ENCODE measurements around the gene NFAM1.
A peak's percentile ranks its signal among the peaks of the same experiment; 100 is the strongest.

NFAM1 gene, protein sequence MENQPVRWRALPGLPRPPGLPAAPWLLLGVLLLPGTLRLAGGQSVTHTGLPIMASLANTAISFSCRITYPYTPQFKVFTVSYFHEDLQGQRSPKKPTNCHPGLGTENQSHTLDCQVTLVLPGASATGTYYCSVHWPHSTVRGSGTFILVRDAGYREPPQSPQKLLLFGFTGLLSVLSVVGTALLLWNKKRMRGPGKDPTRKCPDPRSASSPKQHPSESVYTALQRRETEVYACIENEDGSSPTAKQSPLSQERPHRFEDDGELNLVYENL

DNA sequence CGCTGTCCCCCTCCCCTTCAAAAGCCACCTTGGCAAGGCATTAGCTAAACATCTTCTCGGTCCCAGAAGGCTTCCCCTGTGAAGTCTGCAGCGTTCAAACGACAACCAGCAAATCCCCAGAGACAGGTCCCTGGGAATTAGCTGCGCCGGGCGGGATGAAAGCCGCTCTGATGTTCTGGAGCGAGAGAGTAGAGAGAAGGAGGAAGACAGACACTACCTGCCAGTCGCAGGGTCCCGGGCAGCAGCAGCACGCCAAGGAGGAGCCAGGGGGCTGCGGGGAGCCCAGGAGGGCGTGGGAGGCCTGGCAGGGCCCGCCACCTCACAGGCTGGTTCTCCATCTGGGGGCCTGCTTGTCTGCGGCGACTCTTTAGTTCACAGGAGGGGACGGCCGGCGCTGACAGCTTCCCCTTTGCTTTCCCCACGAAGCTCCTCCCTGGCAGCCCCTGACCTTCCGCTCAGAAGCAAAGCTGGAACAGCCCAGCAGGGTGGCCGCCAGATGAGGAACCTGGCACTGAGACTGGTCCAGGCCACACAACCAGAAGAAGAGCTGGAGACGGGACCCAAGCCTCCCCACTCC is at the start of gene NFAM1:
TSS of gene NFAM1 (minus strand) at position 384 of the 577 bp plus-strand sequence. CDS start at position 338, 46 bp downstream.
- Histone ChIP-seq H3K27me3 (ENCODE audit: insufficient read depth, low read depth) (no peaks in the 10 kb centered on the region; the same call in 1 of the 2 replicates), H2AFZ (ENCODE audit: low read depth) (no peak within 1 kb of the TSS), H3K79me2 (ENCODE audit: insufficient read depth, low read depth) (no peaks in the 10 kb centered on the region), H4K20me1 (ENCODE audit: insufficient read depth) (no peaks in the 10 kb centered on the region), H3K27ac (no peak within 1 kb of the TSS), H3K9ac (no peak within 1 kb of the TSS), H3K36me3 (ENCODE audit: insufficient read depth) (no peaks in the 10 kb centered on the region), H3K4me2 (no peak within 1 kb of the TSS), H3K4me1 (ENCODE audit: low read depth, poor library complexity, severe bottlenecking) (peaks cover 3% of the 10 kb centered on the region), H3K4me3 (IDR thresholded peaks at IDR 0.05; ENCODE audit: insufficient read depth, low read depth, low read length) (no peak within 1 kb of the TSS)
- TF ChIP-seq, protein P1, sequence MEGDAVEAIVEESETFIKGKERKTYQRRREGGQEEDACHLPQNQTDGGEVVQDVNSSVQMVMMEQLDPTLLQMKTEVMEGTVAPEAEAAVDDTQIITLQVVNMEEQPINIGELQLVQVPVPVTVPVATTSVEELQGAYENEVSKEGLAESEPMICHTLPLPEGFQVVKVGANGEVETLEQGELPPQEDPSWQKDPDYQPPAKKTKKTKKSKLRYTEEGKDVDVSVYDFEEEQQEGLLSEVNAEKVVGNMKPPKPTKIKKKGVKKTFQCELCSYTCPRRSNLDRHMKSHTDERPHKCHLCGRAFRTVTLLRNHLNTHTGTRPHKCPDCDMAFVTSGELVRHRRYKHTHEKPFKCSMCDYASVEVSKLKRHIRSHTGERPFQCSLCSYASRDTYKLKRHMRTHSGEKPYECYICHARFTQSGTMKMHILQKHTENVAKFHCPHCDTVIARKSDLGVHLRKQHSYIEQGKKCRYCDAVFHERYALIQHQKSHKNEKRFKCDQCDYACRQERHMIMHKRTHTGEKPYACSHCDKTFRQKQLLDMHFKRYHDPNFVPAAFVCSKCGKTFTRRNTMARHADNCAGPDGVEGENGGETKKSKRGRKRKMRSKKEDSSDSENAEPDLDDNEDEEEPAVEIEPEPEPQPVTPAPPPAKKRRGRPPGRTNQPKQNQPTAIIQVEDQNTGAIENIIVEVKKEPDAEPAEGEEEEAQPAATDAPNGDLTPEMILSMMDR (conservative IDR thresholded peaks at IDR 0.05; ENCODE audit: low read depth, low read length), result no peak

DNA sequence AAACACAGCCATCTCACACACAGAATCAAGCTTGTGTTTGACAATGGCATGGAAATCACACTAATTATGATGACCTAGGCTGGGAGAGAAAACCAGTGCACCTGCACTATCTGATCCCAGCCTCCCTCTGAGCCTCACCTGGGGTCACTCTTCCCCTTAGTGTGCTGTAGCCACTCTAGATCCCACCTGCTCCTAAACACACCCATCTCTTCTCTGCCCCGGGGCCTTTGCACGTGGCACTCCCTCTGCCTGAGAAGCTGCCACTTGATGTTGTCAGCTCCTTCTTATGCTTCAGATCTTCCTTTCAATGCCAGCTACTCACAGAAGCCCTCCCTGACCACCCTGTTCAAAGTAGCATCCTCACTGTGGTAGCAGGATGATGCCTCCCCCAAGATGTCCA is 42.9 kb upstream of the NFAM1 start:
- no peak overlapping the region for H2AFZ ChIP-seq (ENCODE audit: low read depth)
- no peak overlapping the region for H3K4me2 ChIP-seq
- H3K79me2 ChIP-seq (ENCODE audit: insufficient read depth, low read depth), result no peaks in the 10 kb centered on the region
- TF ChIP-seq, protein P1 (conservative IDR thresholded peaks at IDR 0.05; ENCODE audit: low read depth, low read length), result no peak
- H3K27ac ChIP-seq, result no peak overlapping the region
- no peak overlapping the region for H3K9ac ChIP-seq
- no peak overlapping the region for H3K4me3 ChIP-seq (IDR thresholded peaks at IDR 0.05; ENCODE audit: insufficient read depth, low read depth, low read length)
- H4K20me1 ChIP-seq (ENCODE audit: insufficient read depth), result no peaks in the 10 kb centered on the region
- no peaks in the 10 kb centered on the region for H3K36me3 ChIP-seq (ENCODE audit: insufficient read depth)
- peaks cover 6% of the 10 kb centered on the region for H3K4me1 ChIP-seq (ENCODE audit: low read depth, poor library complexity, severe bottlenecking)
- no peaks in the 10 kb centered on the region for H3K27me3 ChIP-seq (ENCODE audit: insufficient read depth, low read depth)

DNA sequence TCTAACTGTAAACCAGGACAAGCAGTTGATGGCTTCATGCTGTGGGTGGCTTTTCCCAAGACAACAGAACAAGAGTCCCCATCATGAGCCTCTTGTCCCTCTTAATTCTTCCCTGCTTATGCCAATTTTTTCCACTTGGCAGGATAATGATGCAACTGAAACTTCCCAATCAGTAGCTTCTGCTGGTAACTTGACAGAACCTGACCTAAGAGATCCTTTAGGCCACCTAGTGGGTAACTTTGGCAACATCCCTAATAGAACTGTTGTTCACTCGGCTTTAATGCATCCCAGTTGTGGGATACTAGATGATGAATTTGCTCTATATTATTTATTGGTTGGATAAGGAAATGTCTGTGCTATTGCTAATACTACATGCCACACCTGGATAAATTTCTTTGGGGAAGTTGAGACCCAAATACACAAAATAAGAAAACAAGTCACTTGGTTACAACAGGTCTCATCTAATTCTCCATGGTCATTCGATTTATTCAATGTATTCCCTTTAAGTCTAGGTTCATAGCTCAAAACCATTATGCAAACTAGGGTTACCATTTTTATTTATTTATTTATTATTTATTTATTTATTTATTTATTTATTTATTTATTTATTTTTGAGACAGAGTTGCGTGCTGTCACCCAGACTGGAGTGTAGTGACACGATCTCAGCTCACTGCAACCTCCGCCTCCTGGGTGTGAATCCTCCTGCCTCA is 41.4 kb upstream of the NFAM1 start:
- no peaks in the 10 kb centered on the region for H4K20me1 ChIP-seq (ENCODE audit: insufficient read depth)
- H2AFZ ChIP-seq (ENCODE audit: low read depth), result no peak overlapping the region
- no peaks in the 10 kb centered on the region for H3K27me3 ChIP-seq (ENCODE audit: insufficient read depth, low read depth)
- no peaks in the 10 kb centered on the region for H3K36me3 ChIP-seq (ENCODE audit: insufficient read depth)
- H3K79me2 ChIP-seq (ENCODE audit: insufficient read depth, low read depth), result no peaks in the 10 kb centered on the region
- TF ChIP-seq, protein P1 (conservative IDR thresholded peaks at IDR 0.05; ENCODE audit: low read depth, low read length), result peak; percentile 83
- H3K4me3 ChIP-seq (IDR thresholded peaks at IDR 0.05; ENCODE audit: insufficient read depth, low read depth, low read length), result no peak overlapping the region
- no peak overlapping the region for H3K4me2 ChIP-seq
- H3K27ac ChIP-seq, result no peak overlapping the region
- no peak overlapping the region for H3K9ac ChIP-seq
- peaks cover 6% of the 10 kb centered on the region for H3K4me1 ChIP-seq (ENCODE audit: low read depth, poor library complexity, severe bottlenecking)

DNA sequence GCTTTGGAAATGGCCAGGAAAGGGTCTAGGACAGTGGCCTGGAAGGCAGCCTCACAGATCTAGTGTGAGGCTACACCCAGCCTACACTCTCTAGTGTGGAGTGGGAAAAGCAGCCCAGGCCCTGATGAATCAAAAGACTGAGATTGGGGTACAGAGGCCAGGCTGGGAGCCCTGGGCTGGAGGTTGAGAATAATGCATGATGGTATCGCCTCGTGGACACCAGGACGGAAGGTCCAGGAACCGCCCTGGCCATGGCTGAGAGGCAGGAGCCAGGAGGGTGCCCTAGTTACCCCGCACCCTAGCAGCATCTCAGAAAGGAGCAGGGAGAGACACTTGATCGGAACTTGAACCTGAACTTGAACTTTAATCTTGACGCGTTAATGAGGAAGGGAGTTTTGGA is 40.5 kb upstream of the NFAM1 start:
- Histone ChIP-seq H3K27me3 (ENCODE audit: insufficient read depth, low read depth) (no peaks in the 10 kb centered on the region), H3K4me2 (no peak overlapping the region), H3K27ac (no peak overlapping the region), H3K79me2 (ENCODE audit: insufficient read depth, low read depth) (no peaks in the 10 kb centered on the region), H4K20me1 (ENCODE audit: insufficient read depth) (no peaks in the 10 kb centered on the region), H3K36me3 (ENCODE audit: insufficient read depth) (no peaks in the 10 kb centered on the region), H3K9ac (no peak overlapping the region), H3K4me3 (IDR thresholded peaks at IDR 0.05; ENCODE audit: insufficient read depth, low read depth, low read length) (no peak overlapping the region), H3K4me1 (ENCODE audit: low read depth, poor library complexity, severe bottlenecking) (peaks cover 6% of the 10 kb centered on the region), H2AFZ (ENCODE audit: low read depth) (no peak overlapping the region)
- TF ChIP-seq, protein P1 (conservative IDR thresholded peaks at IDR 0.05; ENCODE audit: low read depth, low read length), result no peak

Measured in KMS-11 (cell line).